ENCODE results near the gene HS3ST3B1.

- no peak for TF ChIP-seq MAX (IDR thresholded peaks at IDR 0.05)
- no peak for TF ChIP-seq EGR1 (IDR thresholded peaks at IDR 0.05)
- TF ChIP-seq CREB1 (IDR thresholded peaks at IDR 0.05; ENCODE audit: low read depth), result no peak
- no peak for TF ChIP-seq RAD21 (IDR thresholded peaks at IDR 0.05; ENCODE audit: low read depth)
- TF ChIP-seq EP300 (IDR thresholded peaks at IDR 0.05; ENCODE audit: borderline replicate concordance), result no peak
- TF ChIP-seq USF1 (IDR thresholded peaks at IDR 0.05), result no peak
- TF ChIP-seq NFIC (IDR thresholded peaks at IDR 0.05), result no peak
- no peak for TF ChIP-seq TAF1 (IDR thresholded peaks at IDR 0.05; ENCODE audit: low read depth)
- no peak for TF ChIP-seq CEBPB (IDR thresholded peaks at IDR 0.05)
- no peak for TF ChIP-seq REST (IDR thresholded peaks at IDR 0.05; ENCODE audit: low read depth)
Measured at GRCh38 chr17:14320734-14321475, 20.0 kb downstream of the HS3ST3B1 start.

Data from Ishikawa (cell line).